ENCODE results near the gene PTDSS2.

Gene PTDSS2

GRCh38 chr11:494761-495536 lies 44.9 kb downstream of the PTDSS2 start:
- no peak for DNase-seq

DNA sequence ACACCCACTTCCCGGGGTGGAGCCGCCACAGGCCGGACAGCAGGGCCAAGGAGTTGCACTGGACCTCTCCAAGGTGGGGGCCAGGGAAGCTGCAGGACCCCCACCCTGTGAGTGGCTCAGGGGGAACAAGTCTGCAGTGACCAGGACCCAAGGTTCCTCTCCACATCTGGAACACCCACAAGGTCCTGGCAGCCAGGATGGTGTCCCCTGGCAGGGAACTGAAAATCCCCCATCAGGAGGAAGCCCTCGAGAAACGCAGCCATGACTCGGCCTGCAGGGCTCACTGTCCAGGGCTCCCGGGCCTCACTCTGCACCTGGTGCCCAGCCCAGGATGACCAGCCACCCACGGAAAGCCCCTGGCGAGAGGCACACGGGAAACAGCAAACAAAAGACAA lies 45.5 kb downstream of the PTDSS2 start:
- no peak for DNase-seq

DNA sequence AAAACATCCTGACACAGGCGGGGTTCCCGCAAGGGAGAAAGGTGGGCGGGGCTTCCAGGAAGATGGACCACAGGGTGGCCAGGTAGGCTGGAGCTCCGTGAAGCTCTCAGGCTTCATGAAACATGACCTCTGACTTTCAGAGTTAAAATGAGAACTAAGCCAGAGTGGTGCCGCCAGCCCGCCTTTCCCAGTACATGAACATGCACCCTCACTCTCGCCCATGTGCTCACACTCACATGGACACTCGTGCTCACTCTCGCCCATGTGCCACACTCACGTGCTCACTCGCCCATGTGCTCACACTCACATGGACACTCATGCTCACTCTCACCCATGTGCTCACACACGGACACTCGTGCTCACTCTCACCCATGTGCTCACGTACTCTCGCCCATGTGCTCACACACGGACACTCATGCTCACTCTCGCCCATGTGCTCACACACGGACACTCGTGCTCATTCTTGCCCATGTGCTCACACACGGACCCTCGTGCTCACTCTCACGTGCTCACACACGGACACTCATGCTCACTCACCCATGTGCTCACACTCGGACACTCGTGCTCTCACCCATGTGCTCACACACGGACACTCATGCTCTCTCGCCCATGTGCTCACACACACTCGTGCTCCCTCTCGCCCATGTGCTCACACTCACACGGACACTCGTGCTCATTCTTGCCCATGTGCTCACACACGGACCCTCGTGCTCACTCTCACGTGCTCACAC lies 46.9 kb downstream of the PTDSS2 start:
- no peak for DNase-seq

- DNase-seq = no peak
Observed at GRCh38 chr11:497565-498296, 47.7 kb downstream of the PTDSS2 start.

- no peak for DNase-seq
Observed at GRCh38 chr11:498297-499181, 48.5 kb downstream of the PTDSS2 start.

- DNase-seq = no peak
Observed at GRCh38 chr11:499201-500076, 49.4 kb downstream of the PTDSS2 start.

GRCh38 chr11:501001-501682 lies 51.1 kb downstream of the PTDSS2 start:
- DNase-seq = no peak

DNA sequence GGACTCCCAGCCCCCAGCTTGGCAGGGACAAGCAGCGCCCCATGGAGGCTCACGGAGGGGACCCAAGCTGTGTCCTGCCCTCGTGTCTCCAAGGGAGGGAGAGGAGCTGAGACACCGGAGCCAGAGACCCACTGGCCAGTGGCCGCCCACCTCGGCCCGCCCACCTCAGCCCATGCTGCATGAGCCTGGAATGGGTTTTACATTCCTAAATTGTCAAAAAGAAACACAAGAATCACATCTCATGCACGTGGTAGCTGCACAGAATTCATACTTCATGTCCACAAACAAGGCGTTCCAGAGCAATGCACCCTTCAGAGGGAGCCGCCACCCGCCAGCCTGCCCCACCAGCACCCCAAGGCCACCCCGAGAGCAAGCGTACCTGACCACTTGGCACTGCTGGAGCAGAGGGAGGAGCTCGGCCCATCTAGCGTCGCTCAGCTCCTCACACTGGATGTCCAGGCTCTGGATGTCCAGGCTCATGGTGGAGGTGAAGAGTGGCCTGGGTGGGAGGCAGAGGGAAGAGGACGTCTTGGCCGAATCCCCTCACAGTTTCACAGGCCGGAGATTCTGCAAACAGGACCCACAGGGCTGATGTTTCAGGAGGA lies 51.7 kb downstream of the PTDSS2 start:
- no peak for DNase-seq

- DNase-seq = no peak
Observed at GRCh38 chr11:502288-503178, 52.5 kb downstream of the PTDSS2 start.

DNA sequence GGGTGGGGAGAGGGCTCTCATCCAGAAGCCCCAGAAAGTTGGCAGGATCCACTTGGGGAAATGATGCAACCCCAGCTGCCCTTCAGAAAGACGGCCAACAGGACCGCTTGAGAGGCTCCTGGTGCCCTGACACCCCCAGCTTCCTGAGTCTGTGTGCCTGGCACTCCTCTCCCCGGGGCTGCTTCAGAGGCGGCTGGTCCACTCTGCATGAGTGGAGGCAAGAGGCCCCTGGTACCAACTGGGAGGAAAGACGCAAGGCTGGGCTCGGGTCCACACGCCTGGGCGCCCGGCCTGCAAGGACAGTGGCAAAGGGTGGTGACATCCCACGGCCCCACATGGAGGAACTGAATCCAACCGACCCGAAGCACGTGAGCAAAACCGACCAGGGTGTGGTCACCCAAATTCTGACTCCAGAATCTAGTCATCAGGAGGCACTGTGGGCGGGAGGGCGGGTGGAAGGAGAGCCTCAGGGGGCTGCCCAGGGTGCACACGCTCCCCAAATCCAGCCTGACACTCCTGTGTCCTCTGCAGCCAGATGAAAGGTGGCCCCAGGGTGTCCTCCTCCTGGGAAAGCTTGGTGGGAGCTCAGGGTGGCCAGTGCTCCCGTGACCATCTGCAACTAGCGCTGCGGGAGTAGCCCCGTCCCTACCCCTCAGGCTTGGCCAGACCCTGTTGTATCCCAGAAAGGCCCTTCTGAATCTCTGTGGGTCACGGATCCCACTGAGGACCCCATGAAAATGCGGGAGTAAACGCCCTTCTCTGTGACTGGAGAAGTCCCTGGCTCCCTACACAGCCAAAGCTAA lies 53.3 kb downstream of the PTDSS2 start:
- DNase-seq = peak; percentile 76

DNA sequence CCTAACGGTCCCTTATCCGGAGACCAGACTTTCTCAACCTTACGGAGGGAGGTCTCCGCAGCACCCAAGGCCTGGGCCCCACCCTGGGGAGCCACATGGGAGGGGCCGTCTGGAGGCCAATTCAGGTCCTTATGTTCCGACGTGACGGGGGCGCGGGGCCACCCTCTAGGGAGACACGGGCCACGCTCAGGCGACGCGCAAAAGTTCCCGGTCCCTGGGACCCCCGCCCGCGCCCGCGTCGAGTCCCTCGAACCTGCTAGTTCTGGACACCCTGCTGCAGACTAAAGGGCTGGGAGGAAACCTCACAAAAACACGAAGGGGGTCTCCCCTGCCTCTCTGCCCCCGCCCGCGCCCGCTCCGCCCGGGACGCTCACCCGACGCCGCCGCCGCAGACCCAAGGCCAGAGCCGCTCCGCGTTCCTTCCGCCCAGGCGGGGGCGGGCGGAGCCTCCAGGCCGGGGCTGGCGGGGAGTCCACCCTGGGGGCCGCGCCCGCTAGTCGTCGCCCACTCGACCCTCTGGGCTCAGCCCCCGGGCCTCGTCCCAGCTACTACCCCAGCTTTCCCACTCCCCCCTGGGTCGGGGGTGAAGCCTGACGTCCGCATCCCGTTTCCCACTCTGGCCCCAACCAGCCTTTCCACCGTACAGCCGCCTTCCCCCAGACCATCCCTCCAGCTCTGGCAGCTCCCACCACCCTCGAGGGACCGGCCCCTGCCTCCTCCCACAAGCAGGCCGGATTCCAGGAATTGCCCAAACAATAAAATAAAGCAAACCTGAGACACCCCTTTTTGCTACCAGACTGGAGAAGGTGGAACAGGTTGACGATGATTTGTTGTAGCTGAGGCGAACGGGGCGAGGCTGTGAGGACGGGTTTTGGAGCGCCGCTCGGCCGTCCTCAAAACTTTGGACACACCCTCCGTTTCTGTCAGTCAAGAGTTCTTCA lies 54.2 kb downstream of the PTDSS2 start:
- peak; percentile 31 for DNase-seq

DNA sequence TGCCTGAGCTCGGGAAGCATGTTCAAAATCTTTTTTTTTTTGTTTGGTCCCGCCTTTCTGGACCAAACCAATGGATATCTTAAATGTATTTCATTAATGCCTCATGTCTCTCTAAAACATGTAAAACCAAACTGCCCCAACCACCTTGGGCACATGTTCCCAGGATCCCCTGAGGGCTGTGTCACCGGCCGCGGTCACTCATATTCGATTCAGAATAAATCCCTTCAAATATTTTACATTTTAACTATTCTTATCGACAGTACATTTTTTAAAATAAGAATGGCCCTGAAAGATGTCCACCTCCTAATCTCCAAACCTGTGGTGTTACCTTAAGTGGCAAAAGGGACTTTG lies 54.9 kb downstream of the PTDSS2 start:
- DNase-seq = no peak

- peak; percentile 98 for DNase-seq
Observed at GRCh38 chr11:506238-506994, 56.3 kb downstream of the PTDSS2 start.

GRCh38 chr11:506995-507726 lies 57.1 kb downstream of the PTDSS2 start, which contains the start of gene RNH1:
TSS of gene RNH1 (minus strand) at chr11:507242. CDS start at chr11:502162, 5,080 bp downstream.
- DNase-seq = peak; percentile 99

- DNase-seq = no peak
Observed at GRCh38 chr11:507727-508515, 57.8 kb downstream of the PTDSS2 start.

Measured in activated CD4-positive, alpha-beta T cell treated with anti-CD3 and anti-CD28 coated beads, Interleukin-10, Interleukin-2, amounts not matched to agents 100 ng/mL and 50 ng/mL, durations not matched to agents 16 hours and 8 hours (primary cell).